ENCODE results near the gene ENO1.

Gene ENO1

GRCh38 chr1:8878448-8878697, at the start of gene ENO1:
Gene ENO1, minus strand, starts transcription at chr1:8878686. Its CDS starts 3,778 bp downstream, at chr1:8874908.
- H3K27me3 ChIP-seq (ENCODE audit: insufficient read depth, low read length, poor library complexity): no peaks in the 10 kb centered on the region
- peaks cover 70% of the 10 kb centered on the region for H3K79me2 ChIP-seq (ENCODE audit: insufficient read depth, low read length)
- no peak; the same call in 2 of the 3 replicates for ATAC-seq (ENCODE audit: insufficient read depth, low read depth)
- peaks cover 50% of the 10 kb centered on the region for H3K36me3 ChIP-seq (ENCODE audit: insufficient read depth, low read length)
- peaks cover 49% of the 10 kb centered on the region for H4K20me1 ChIP-seq (ENCODE audit: insufficient read depth, low read length)
- peak within 1 kb of the TSS; percentile 97 for H3K9ac ChIP-seq (ENCODE audit: low read depth, low read length)
- H3K4me1 ChIP-seq (ENCODE audit: insufficient read depth, low read length): peaks cover 58% of the 10 kb centered on the region
- H3K4me3 ChIP-seq (ENCODE audit: low read depth in 1 of 2, low read length in 2 of 2): peak within 1 kb of the TSS; percentile 74 to 78
- no peak for DNase-seq
- H3K9me3 ChIP-seq (ENCODE audit: insufficient read depth, low read length, severe bottlenecking): no peaks in the 10 kb centered on the region
- peak within 1 kb of the TSS; percentile 91 for H3K27ac ChIP-seq (ENCODE audit: low read length)
- peak within 1 kb of the TSS; percentile 55 for H2AFZ ChIP-seq (ENCODE audit: low read depth, low read length)
- no peak for TF ChIP-seq CTCF (IDR thresholded peaks at IDR 0.05; ENCODE audit: borderline replicate concordance, extremely low read depth, low read length, poor library complexity, severe bottlenecking)
- TF ChIP-seq EZH2 (IDR thresholded peaks at IDR 0.05; ENCODE audit: borderline replicate concordance, low read depth, low read length, severe bottlenecking): no peak
- peak within 1 kb of the TSS; percentile 69 for H3K4me2 ChIP-seq (ENCODE audit: insufficient read depth, low read length)

GRCh38 chr1:8926707-8927694, 48.5 kb upstream of the ENO1 start:
- Histone ChIP-seq H3K4me2 (ENCODE audit: insufficient read depth, low read length) (no peak overlapping the region), H3K9ac (ENCODE audit: low read depth, low read length) (no peak overlapping the region), H3K79me2 (ENCODE audit: insufficient read depth, low read length) (no peaks in the 10 kb centered on the region), H3K27me3 (ENCODE audit: insufficient read depth, low read length, poor library complexity) (no peaks in the 10 kb centered on the region), H3K27ac (ENCODE audit: low read length) (no peak overlapping the region), H3K36me3 (ENCODE audit: insufficient read depth, low read length) (no peaks in the 10 kb centered on the region), H3K9me3 (ENCODE audit: insufficient read depth, low read length, severe bottlenecking) (no peaks in the 10 kb centered on the region), H3K4me3 (ENCODE audit: low read depth in 1 of 2, low read length in 2 of 2) (no peak overlapping the region), H2AFZ (ENCODE audit: low read depth, low read length) (no peak overlapping the region), H3K4me1 (ENCODE audit: insufficient read depth, low read length) (no peaks in the 10 kb centered on the region), H4K20me1 (ENCODE audit: insufficient read depth, low read length) (no peaks in the 10 kb centered on the region)
- no peak for DNase-seq
- TF ChIP-seq EZH2 (IDR thresholded peaks at IDR 0.05; ENCODE audit: borderline replicate concordance, low read depth, low read length, severe bottlenecking) (no peak), CTCF (IDR thresholded peaks at IDR 0.05; ENCODE audit: borderline replicate concordance, extremely low read depth, low read length, poor library complexity, severe bottlenecking) (no peak)
- ATAC-seq (ENCODE audit: insufficient read depth, low read depth): no peak

GRCh38 chr1:8925960-8926359, 47.5 kb upstream of the ENO1 start:
- ATAC-seq (ENCODE audit: insufficient read depth, low read depth): no peak
- H3K36me3 ChIP-seq (ENCODE audit: insufficient read depth, low read length): no peaks in the 10 kb centered on the region
- H3K79me2 ChIP-seq (ENCODE audit: insufficient read depth, low read length): no peaks in the 10 kb centered on the region
- no peak for TF ChIP-seq CTCF (IDR thresholded peaks at IDR 0.05; ENCODE audit: borderline replicate concordance, extremely low read depth, low read length, poor library complexity, severe bottlenecking)
- TF ChIP-seq EZH2 (IDR thresholded peaks at IDR 0.05; ENCODE audit: borderline replicate concordance, low read depth, low read length, severe bottlenecking): no peak
- H3K9me3 ChIP-seq (ENCODE audit: insufficient read depth, low read length, severe bottlenecking): no peaks in the 10 kb centered on the region
- no peaks in the 10 kb centered on the region for H4K20me1 ChIP-seq (ENCODE audit: insufficient read depth, low read length)
- no peak overlapping the region for H3K4me3 ChIP-seq (ENCODE audit: low read depth in 1 of 2, low read length in 2 of 2)
- no peak overlapping the region for H2AFZ ChIP-seq (ENCODE audit: low read depth, low read length)
- no peak overlapping the region for H3K9ac ChIP-seq (ENCODE audit: low read depth, low read length)
- H3K27me3 ChIP-seq (ENCODE audit: insufficient read depth, low read length, poor library complexity): no peaks in the 10 kb centered on the region
- peaks cover 5% of the 10 kb centered on the region; the same call in 1 of the 2 replicates for H3K4me1 ChIP-seq (ENCODE audit: insufficient read depth, low read length)
- H3K4me2 ChIP-seq (ENCODE audit: insufficient read depth, low read length): no peak overlapping the region
- H3K27ac ChIP-seq (ENCODE audit: low read length): no peak overlapping the region
- DNase-seq: no peak

Measured in DND-41 (cell line).